A549 (cell line): ENCODE results near the gene MLC1. TPM values are rescaled to one million over a fixed set of nuclear protein-coding genes. Genes with fewer than 3 reads are reported as not detected.

Source experiments
- ATAC-seq, 2 experiments: fragments of 200-7000 bp in 1 of 2; fragments of >200 bp in 1 of 2; cut with Nextera tagmentation in 1 of 2; cut with Tn5 transposase in 1 of 2; 3 replicates each; pipeline versions ENCODE4 v1.8.0 to v1.9.1; 2018 to 2020; ENCODE audit warnings: mild to moderate bottlenecking in 1 of 2, moderate library complexity in 1 of 2
- CTCF ChIA-PET: fragments of 300-600 bp; sonication (Branson Sonifier 250); formaldehyde crosslinking; extraction: SDS; loops from one replicate; lab custom pipeline; 2021; ENCODE audit warnings: antibody characterized with exemption, inconsistent platforms; lab: Yijun Ruan, JAX
- POLR2A ChIA-PET: fragments of 350-600 bp; formaldehyde crosslinking; extraction: SDS; loops from one replicate; lab custom pipeline; 2021; ENCODE audit warnings: antibody characterized with exemption, inconsistent platforms; lab: Yijun Ruan, JAX
- DNase-seq, 2 experiments: peaks; one replicate each; pipeline versions ENCODE4 v3.0.0 to v3.0.0-alpha.2; 2011 to 2016; ENCODE audit warnings: low read depth in 1 of 2, low spot score in 1 of 2
- FAIRE-seq: peaks from 2 replicates; lab custom pipeline; 2011; peaks lifted over from hg19 to GRCh38; lab: Jason Lieb, UNC
- H3K27ac ChIP-seq, 2 experiments: fragments of >200 bp; sonication (Bioruptor Twin); formaldehyde crosslinking; 3 replicates each; pipeline ENCODE4 v1.5.1; 2016 to 2017
- H3K4me1 ChIP-seq: fragments of >200 bp; sonication (Bioruptor Twin); formaldehyde crosslinking; 3 replicates; pipeline ENCODE4 v1.6.1; 2016
- H3K4me2 ChIP-seq: fragments of >200 bp; sonication (Bioruptor Twin); formaldehyde crosslinking; 3 replicates; pipeline ENCODE4 v1.6.1; 2016
- H3K4me3 ChIP-seq: fragments of >200 bp; sonication (Bioruptor Twin); formaldehyde crosslinking; 3 replicates; pipeline ENCODE4 v1.5.1; 2016
- H3K9me3 ChIP-seq: fragments of >200 bp; sonication (Bioruptor Twin); formaldehyde crosslinking; 3 replicates; pipeline ENCODE4 v1.6.1; 2016
- BCL3 ChIP-seq: fragments of >200 bp; sonication (Bioruptor Twin); formaldehyde crosslinking; IDR thresholded peaks from 3 replicates; pipeline ENCODE4 v1.6.1; 2016
- CBX8 ChIP-seq: fragments of 200-600 bp; sonication (generic); IDR thresholded peaks from 2 replicates; pipeline ENCODE4 v1.6.1; 2016
- CTCF ChIP-seq: fragments of >200 bp; sonication (Bioruptor Twin); formaldehyde crosslinking; IDR thresholded peaks from 3 replicates; pipeline ENCODE4 v1.5.1; 2016
- E2F6 ChIP-seq: IDR thresholded peaks from 2 replicates; pipeline ENCODE4 v1.6.1; 2012; ENCODE audit warnings: low read depth, borderline replicate concordance
- EHF ChIP-seq: fragments of 250-450 bp; sonication (Bioruptor Pico); IDR thresholded peaks from 2 replicates; pipeline ENCODE4 v1.5.0; 2020; ENCODE audit warnings: mild to moderate bottlenecking
- ESRRA ChIP-seq: fragments of 150-350 bp; IDR thresholded peaks from 2 replicates; pipeline ENCODE4 v1.6.1; 2014; ENCODE audit warnings: mild to moderate bottlenecking, low read length, borderline replicate concordance
- FOXS1 ChIP-seq: fragments of 250-450 bp; sonication (Bioruptor Pico); IDR thresholded peaks from 2 replicates; pipeline ENCODE4 v1.5.0; 2020; ENCODE audit warnings: mild to moderate bottlenecking, moderate library complexity
- HDAC2 ChIP-seq: fragments of 200-600 bp; sonication (generic); IDR thresholded peaks from 2 replicates; pipeline ENCODE4 v1.6.1; 2016
- JUN ChIP-seq, 2 experiments: fragments of >200 bp; sonication (Bioruptor Twin); formaldehyde crosslinking; IDR thresholded peaks; 2 replicates in 1 of 2; 3 replicates in 1 of 2; pipeline ENCODE4 v1.6.1; 2016 to 2017
- KDM5A ChIP-seq: fragments of 200-600 bp; sonication (generic); IDR thresholded peaks from 2 replicates; pipeline ENCODE4 v1.6.1; 2016; ENCODE audit warnings: antibody characterized with exemption, mild to moderate bottlenecking
- MAZ ChIP-seq: fragments of 150-350 bp; IDR thresholded peaks from 2 replicates; pipeline ENCODE4 v1.6.1; 2014; ENCODE audit warnings: antibody characterized with exemption, low read depth, low read length, borderline replicate concordance
- NFE2L2 ChIP-seq: fragments of 150-350 bp; conservative IDR thresholded peaks from 2 replicates; pipeline ENCODE4 v1.6.1; 2014; ENCODE audit warnings: low read length
- NPAS2 ChIP-seq: fragments of 250-450 bp; sonication (Bioruptor Pico); IDR thresholded peaks from 2 replicates; pipeline ENCODE4 v1.8.0; 2022; ENCODE audit warnings: mild to moderate bottlenecking, moderate library complexity, borderline replicate concordance
- POLR2A ChIP-seq: IDR thresholded peaks from 2 replicates; pipeline ENCODE4 v1.6.1; 2012; ENCODE audit warnings: mild to moderate bottlenecking, low read length
- REST ChIP-seq: fragments of 200-600 bp; sonication (generic); IDR thresholded peaks from 2 replicates; pipeline ENCODE4 v1.6.1; 2016; ENCODE audit warnings: antibody characterized with exemption, mild to moderate bottlenecking, moderate library complexity
- RNF2 ChIP-seq: fragments of 200-600 bp; sonication (generic); IDR thresholded peaks from 2 replicates; pipeline ENCODE4 v1.6.1; 2016; ENCODE audit warnings: low read depth, mild to moderate bottlenecking, antibody characterized with exemption, moderate library complexity, borderline replicate concordance
- SMC3 ChIP-seq: fragments of >200 bp; sonication (Bioruptor Twin); formaldehyde crosslinking; IDR thresholded peaks from 3 replicates; pipeline ENCODE4 v1.6.1; 2018; ENCODE audit warnings: inconsistent platforms
- TFCP2L1 ChIP-seq: fragments of 250-450 bp; sonication (Bioruptor Pico); IDR thresholded peaks from 2 replicates; pipeline ENCODE4 v1.5.0; 2021; ENCODE audit warnings: mild to moderate bottlenecking
- ZC3H11A ChIP-seq: fragments of 450-650 bp; IDR thresholded peaks from 2 replicates; pipeline ENCODE4 v1.6.1; 2014; ENCODE audit warnings: antibody characterized with exemption, mild to moderate bottlenecking
- ZFP36 ChIP-seq: fragments of 450-650 bp; IDR thresholded peaks from 2 replicates; pipeline ENCODE4 v1.6.1; 2014; ENCODE audit warnings: borderline replicate concordance; ENCODE audit not compliant: partially characterized antibody
- WGBS: methylation state at CpG from one replicate; pipeline ENCODE4 v1.1.6; 2017; ENCODE audit errors: missing lambda C conversion rate; 5-methylcytosine and 5-hydroxymethylcytosine counted together
- polyA plus RNA-seq, 4 experiments: library from polyadenylated mRNA; depleted of rRNA in 3 of 4; stranded (reverse); fragments of >200 nt; fragmentation: RNase III in 1 of 4; extraction: RNeasy Plus Mini Kit Qiagen cat#74134 plus additional on column Dnase treatment in 1 of 4; gene quantifications; 2 replicates in 3 of 4; 3 replicates in 1 of 4; pipeline ENCODE4 v1.2.3, GENCODE V29; 2011 to 2017

Gene MLC1
- polyA plus RNA-seq, 2 of the 4 experiments (the other 2 are of a cell fraction), result not detected

- no peak overlapping the region for H3K4me2 ChIP-seq
Measured at GRCh38 chr22:50016308-50016987, 68.8 kb downstream of the MLC1 start.

GRCh38 chr22:50015451-50016307, 69.5 kb downstream of the MLC1 start:
- ChIA-PET POLR2A (no interaction called here), CTCF (interaction anchor here (1.3 kb wide), 2 partner anchors 15 to 85 kb away, joined by 4 to 5 read pairs; no protein-coding TSS in a partner anchor)
- H3K4me1 ChIP-seq, result no peaks in the 10 kb centered on the region
- WGBS, result 47% methylated on average over 4 of the region's 30 CpGs
- H3K27ac ChIP-seq, result no peak overlapping the region
- H3K9me3 ChIP-seq, result no peaks in the 10 kb centered on the region
- no peak for DNase-seq
- no peak for FAIRE-seq
- H3K4me3 ChIP-seq, result no peak overlapping the region; the same call in 2 of the 3 replicates
- TF ChIP-seq RNF2 (no peak), NFE2L2 (no peak), NPAS2 (no peak), POLR2A (no peak), ZC3H11A (no peak), SMC3 (no peak), CTCF (no peak), TFCP2L1 (CRISPR knock-in tag) (no peak), JUN (IDR thresholded peaks at IDR 0.05) (no peak), EHF (CRISPR knock-in tag) (no peak), FOXS1 (no peak), BCL3 (no peak), REST (no peak), MAZ (no peak), CBX8 (no peak), KDM5A (no peak), ZFP36 (no peak), HDAC2 (no peak)
- ATAC-seq, result no peak
- no peak overlapping the region; the same call in 2 of the 3 replicates for H3K4me2 ChIP-seq

More at GRCh38 chr22:50016308-50016987, 68.8 kb downstream of the MLC1 start:
- ChIA-PET POLR2A (no interaction called here), CTCF (interaction anchor here (1.3 kb wide), 2 partner anchors 14 to 86 kb away, joined by 4 to 5 read pairs; no protein-coding TSS in a partner anchor)
- no peak overlapping the region for H3K27ac ChIP-seq
- H3K4me3 ChIP-seq, result no peak overlapping the region
- no peak for ATAC-seq
- no peaks in the 10 kb centered on the region for H3K9me3 ChIP-seq
- no peaks in the 10 kb centered on the region for H3K4me1 ChIP-seq
- TF ChIP-seq CBX8, result no peak
- TF ChIP-seq TFCP2L1 (CRISPR knock-in tag), result no peak
- no peak for TF ChIP-seq RNF2
- no peak for TF ChIP-seq E2F6
- no peak for TF ChIP-seq ESRRA
- TF ChIP-seq, all 56 proteins: peak for 0
- 75% methylated on average over 8 of the region's 20 CpGs for WGBS
- DNase-seq (no peak), FAIRE-seq (no peak)
